ENCODE results near the gene OR2L8. TPM values are rescaled to one million over a fixed set of nuclear protein-coding genes. Genes with fewer than 3 reads are reported as not detected.

OR2L8 gene
- polyA plus RNA-seq, 4 donors: not detected

Other genes with a start within 250 kb of the OR2L8 start
- not detected for gene OR6F1, start 232.2 kb upstream of the OR2L8 start, polyA plus RNA-seq
- not detected for gene OR14K1, start 210.2 kb upstream of the OR2L8 start, polyA plus RNA-seq
- gene OR14A2, start 200.7 kb upstream of the OR2L8 start, polyA plus RNA-seq: not detected
- gene OR1C1, start 188.3 kb upstream of the OR2L8 start, polyA plus RNA-seq: not detected
- gene OR14A16, start 124.7 kb upstream of the OR2L8 start, polyA plus RNA-seq: not detected
- gene OR11L1, start 107.0 kb upstream of the OR2L8 start, polyA plus RNA-seq: not detected
- gene TRIM58, start 91.7 kb upstream of the OR2L8 start, polyA plus RNA-seq: 1 to 10 TPM in 1 of 4 donors, under 1 TPM in 1, not detected in 2; 0.37 to 1.0 TPM
- under 1 TPM in 2 of 4 donors, not detected in 2; 0.09 to 0.76 TPM for gene OR2W3, start 53.3 kb upstream of the OR2L8 start, polyA plus RNA-seq
- under 1 TPM in 1 of 4 donors, not detected in 3; 0.06 TPM for gene OR2T8, start 28.6 kb upstream of the OR2L8 start, polyA plus RNA-seq
- gene OR2AJ1, start 24.0 kb upstream of the OR2L8 start, polyA plus RNA-seq: not detected
- not detected for gene OR2AK2, start 16.4 kb downstream of the OR2L8 start, polyA plus RNA-seq
- gene OR2L5, start 64.8 kb downstream of the OR2L8 start, polyA plus RNA-seq: not detected
- gene OR2L2, start 81.2 kb downstream of the OR2L8 start, polyA plus RNA-seq: under 1 TPM in 2 of 4 donors, not detected in 2; 0.01 to 0.53 TPM
- not detected for gene OR2L3, start 98.0 kb downstream of the OR2L8 start, polyA plus RNA-seq
- gene OR2L13, start 146.3 kb downstream of the OR2L8 start, polyA plus RNA-seq: under 1 TPM in 1 of 4 donors, not detected in 3; 0.16 TPM
- not detected for gene OR2M5, start 196.3 kb downstream of the OR2L8 start, polyA plus RNA-seq
- not detected for gene OR2M2, start 226.0 kb downstream of the OR2L8 start, polyA plus RNA-seq
- gene OR2M3, start 248.4 kb downstream of the OR2L8 start, polyA plus RNA-seq: under 1 TPM in 1 of 4 donors, not detected in 3; under 0.01 TPM